GM13976 (cell line): ENCODE results near the gene PHKA1.
A peak's percentile ranks its signal among the peaks of the same experiment; 100 is the strongest.

Experiments used
- DNase-seq: peaks from one replicate; pipeline ENCODE4 v3.0.0; 2012; ENCODE audit warnings: low spot score
- in situ Hi-C: fragments of 300-500 bp; cut with MboI; formaldehyde crosslinking; loops from one replicate; pipeline ENCODE4 v1.12.0; 2022; ENCODE audit warnings: low sequenced_read_pairs, mixed read lengths, inconsistent platforms; ENCODE audit not compliant: unreplicated experiment
- TF ChIP-seq, protein P1 (sequence below): IDR thresholded peaks from 2 replicates; pipeline ENCODE4 v1.5.1; 2012; ENCODE audit warnings: borderline replicate concordance, mild to moderate bottlenecking; ENCODE audit not compliant: insufficient read depth; ENCODE audit errors: extremely low read depth, missing control alignments, control extremely low read depth

The PHKA1 gene

DNA sequence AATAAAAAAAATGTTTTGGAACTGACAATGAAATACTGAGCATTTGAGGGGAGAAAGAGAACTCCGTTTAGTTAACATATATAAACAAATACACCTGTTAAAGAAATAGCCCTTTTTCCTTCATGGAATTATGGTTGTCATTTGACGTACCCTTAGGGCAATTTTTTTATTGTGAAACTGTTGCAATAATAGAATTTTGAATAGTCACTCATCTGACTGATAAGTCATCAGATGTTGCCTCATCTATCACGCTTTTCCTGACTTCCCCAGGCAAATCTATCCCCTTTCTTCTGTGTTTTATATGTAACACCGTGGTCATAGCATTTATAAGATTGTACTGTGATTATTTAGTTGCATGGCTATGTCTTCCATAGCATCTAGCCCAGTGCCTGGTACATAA is 72.5 kb downstream of the PHKA1 start:
- TF ChIP-seq, protein P1, sequence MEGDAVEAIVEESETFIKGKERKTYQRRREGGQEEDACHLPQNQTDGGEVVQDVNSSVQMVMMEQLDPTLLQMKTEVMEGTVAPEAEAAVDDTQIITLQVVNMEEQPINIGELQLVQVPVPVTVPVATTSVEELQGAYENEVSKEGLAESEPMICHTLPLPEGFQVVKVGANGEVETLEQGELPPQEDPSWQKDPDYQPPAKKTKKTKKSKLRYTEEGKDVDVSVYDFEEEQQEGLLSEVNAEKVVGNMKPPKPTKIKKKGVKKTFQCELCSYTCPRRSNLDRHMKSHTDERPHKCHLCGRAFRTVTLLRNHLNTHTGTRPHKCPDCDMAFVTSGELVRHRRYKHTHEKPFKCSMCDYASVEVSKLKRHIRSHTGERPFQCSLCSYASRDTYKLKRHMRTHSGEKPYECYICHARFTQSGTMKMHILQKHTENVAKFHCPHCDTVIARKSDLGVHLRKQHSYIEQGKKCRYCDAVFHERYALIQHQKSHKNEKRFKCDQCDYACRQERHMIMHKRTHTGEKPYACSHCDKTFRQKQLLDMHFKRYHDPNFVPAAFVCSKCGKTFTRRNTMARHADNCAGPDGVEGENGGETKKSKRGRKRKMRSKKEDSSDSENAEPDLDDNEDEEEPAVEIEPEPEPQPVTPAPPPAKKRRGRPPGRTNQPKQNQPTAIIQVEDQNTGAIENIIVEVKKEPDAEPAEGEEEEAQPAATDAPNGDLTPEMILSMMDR, result no peak
- in situ Hi-C loops, result no loop called here
- no peak for DNase-seq

DNA sequence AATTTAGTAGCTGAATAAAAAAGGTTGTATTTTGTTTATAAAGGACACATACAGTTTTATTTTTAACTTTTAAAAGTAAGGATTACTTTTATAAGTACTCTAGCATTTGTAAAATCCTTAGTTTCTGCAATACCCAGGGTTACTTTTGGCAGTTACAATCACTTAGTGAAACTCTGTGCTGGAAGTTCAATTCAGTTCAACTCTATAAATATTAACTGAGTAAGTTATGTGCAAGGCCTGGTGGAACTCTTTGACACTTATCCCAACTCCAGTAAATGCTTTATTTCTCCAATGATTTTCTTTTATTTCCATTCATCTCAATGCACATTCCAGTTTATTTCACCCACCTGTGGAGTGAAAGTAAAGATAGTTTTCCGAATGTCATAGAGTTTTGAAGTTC is 78.2 kb downstream of the PHKA1 start:
- DNase-seq, result no peak
- in situ Hi-C loops, result no loop called here
- TF ChIP-seq, protein P1, result no peak

DNA sequence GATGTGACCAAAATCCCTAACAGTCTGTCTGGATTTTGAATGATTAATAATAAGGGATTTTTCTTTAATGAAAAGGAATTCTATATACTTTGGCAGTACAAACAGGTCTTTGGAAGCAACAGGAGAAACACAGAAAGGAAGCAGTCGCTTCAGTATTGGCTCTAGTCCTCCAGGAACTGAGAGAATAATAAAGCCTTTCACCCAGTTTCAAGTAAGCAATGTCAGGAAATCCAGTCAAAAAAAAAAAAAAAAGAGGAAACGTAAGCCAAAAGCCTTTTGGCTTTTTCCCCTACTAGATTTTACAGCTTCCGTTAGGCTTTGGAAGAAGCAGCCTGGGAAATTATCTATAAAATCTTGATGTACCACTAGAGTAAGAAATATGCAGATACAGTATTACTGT is 79.8 kb downstream of the PHKA1 start:
- TF ChIP-seq, protein P1, result no peak
- no peak for DNase-seq
- in situ Hi-C loops, result no loop called here

DNA sequence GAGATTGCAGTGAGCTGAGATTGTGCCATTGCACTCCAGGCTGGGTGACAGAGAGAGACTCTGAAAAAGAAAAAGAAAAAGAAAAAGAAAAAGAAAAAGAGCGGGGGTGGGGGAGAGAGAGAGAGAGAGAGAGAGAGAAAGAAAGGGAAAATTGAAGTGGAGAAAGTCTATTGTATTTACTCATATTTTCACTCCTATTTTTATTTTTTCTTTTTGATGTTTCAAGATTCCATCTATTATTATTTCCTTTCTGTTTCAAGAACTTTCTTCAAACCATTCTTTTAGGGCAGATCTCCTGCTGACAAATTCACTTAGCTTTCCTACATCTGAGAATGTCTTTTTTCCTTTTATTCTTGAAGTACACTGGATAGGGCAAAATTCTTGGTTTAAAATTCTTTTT is 83.9 kb downstream of the PHKA1 start:
- DNase-seq, result no peak
- in situ Hi-C loops, result no loop called here
- TF ChIP-seq, protein P1, result no peak

DNA sequence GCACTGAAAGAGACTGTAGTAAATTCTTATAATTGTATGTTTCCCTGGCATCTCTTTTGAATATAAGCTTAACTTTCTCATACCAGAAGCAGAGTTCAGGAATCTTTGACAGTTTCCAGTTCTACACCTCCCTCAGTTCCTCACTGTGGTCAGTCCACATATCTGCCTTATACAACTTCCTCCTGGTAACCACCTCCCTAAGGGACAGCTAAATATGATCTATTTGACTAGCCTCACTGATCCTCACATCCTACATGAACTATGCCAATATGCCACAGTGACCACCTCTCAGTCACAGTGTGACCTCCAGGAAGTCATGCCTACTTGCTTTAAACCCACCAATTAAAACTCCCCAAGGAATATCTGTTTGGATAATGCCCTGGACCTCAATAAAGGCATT is 89.9 kb downstream of the PHKA1 start:
- in situ Hi-C loops, result no loop called here
- TF ChIP-seq, protein P1, result no peak
- no peak for DNase-seq

DNA sequence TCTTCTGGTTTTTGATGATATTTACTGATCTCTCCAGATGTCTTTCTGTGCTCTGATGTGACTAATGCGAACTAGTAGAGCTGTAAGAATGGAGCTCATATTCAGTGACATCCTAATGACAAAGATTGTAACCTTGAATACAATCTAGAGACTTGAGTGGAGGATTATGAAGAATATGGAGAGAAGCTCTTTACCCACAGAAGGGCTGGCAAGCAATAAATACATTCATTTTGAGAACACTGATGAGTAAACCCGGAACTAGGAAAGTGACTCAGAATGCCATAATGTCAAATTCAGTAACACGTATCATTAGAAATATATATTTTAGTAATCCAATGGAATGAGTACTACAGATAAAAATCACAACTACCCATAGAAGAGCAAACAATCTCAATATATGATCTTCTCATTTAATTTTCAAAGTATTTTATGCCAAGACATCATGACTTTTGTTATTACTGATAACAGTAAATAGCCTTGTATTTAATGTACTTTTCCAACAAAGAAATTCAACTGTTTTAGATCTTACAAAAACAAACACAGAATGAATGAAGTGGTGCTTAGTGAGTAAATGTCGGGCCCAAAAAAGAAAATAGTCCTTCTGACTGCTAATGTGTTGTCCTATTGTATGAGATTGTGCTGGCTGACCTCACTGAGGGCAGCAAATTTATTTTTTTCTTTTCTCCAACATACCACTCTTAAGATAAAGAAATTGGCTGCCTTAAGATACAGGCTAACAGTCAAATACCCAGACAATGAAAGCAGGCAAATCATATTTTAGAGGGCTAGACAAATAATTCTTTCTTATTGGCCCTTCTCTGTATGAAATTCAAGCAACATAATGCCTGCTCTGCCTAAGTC is 92.3 kb downstream of the PHKA1 start:
- DNase-seq, result peak; percentile 8
- TF ChIP-seq, protein P1, result no peak
- in situ Hi-C loops, result no loop called here
